Fibroblast of skin of right quadriceps (primary cell): ENCODE measurements around the gene SLIT3.

Experiments used
- DNase-seq: peaks from one replicate; pipeline ENCODE4 v3.0.0-alpha.2; 2013

Gene SLIT3

GRCh38 chr5:169260896-169261569 is 39.9 kb downstream of the SLIT3 start:
- no peak for DNase-seq

GRCh38 chr5:169258372-169259000 is 42.5 kb downstream of the SLIT3 start:
- DNase-seq, result peak; percentile 89

- no peak for DNase-seq
Observed at GRCh38 chr5:169256191-169256590, 44.7 kb downstream of the SLIT3 start.

GRCh38 chr5:169253071-169253470 is 47.9 kb downstream of the SLIT3 start:
- no peak for DNase-seq

- peak; percentile 71 for DNase-seq
Observed at GRCh38 chr5:169251333-169252084, 49.4 kb downstream of the SLIT3 start.

- no peak for DNase-seq
Observed at GRCh38 chr5:169250887-169251286, 50.1 kb downstream of the SLIT3 start.

GRCh38 chr5:169248996-169249395 is 51.9 kb downstream of the SLIT3 start:
- peak; percentile 74 for DNase-seq

GRCh38 chr5:169248550-169248949 is 52.4 kb downstream of the SLIT3 start:
- DNase-seq, result peak; percentile 89

GRCh38 chr5:169244812-169245211 is 56.1 kb downstream of the SLIT3 start:
- no peak for DNase-seq

- DNase-seq, result no peak
Observed at GRCh38 chr5:169243651-169244422, 57.1 kb downstream of the SLIT3 start.

GRCh38 chr5:169242849-169243186 is 58.1 kb downstream of the SLIT3 start:
- DNase-seq, result no peak

- DNase-seq, result no peak
Observed at GRCh38 chr5:169242175-169242848, 58.6 kb downstream of the SLIT3 start.

- DNase-seq, result peak; percentile 77
Observed at GRCh38 chr5:169229342-169229892, 71.5 kb downstream of the SLIT3 start.

GRCh38 chr5:169226895-169227294 is 74.0 kb downstream of the SLIT3 start:
- no peak for DNase-seq

GRCh38 chr5:169225830-169226356 is 75.0 kb downstream of the SLIT3 start:
- no peak for DNase-seq

GRCh38 chr5:169223595-169223953 is 77.4 kb downstream of the SLIT3 start:
- DNase-seq, result peak; percentile 77

- peak; percentile 52 for DNase-seq
Observed at GRCh38 chr5:169222934-169223594, 77.9 kb downstream of the SLIT3 start.

GRCh38 chr5:169221519-169221918 is 79.4 kb downstream of the SLIT3 start:
- DNase-seq, result no peak

GRCh38 chr5:169219961-169220360 is 81.0 kb downstream of the SLIT3 start:
- no peak for DNase-seq

- DNase-seq, result no peak
Observed at GRCh38 chr5:169219351-169219750, 81.6 kb downstream of the SLIT3 start.

- peak; percentile 22 for DNase-seq
Observed at GRCh38 chr5:169218861-169219260, 82.1 kb downstream of the SLIT3 start.

- no peak for DNase-seq
Observed at GRCh38 chr5:169218176-169218575, 82.8 kb downstream of the SLIT3 start.
